ENCODE data around the gene CCNYL1. TPM values are rescaled to one million over a fixed set of nuclear protein-coding genes. Genes with fewer than 3 reads are reported as not detected.

CCNYL1 gene
- total RNA-seq, 4 donors from 2014 or later = 9.4 to 15.9 (median 13.1) TPM

DNA sequence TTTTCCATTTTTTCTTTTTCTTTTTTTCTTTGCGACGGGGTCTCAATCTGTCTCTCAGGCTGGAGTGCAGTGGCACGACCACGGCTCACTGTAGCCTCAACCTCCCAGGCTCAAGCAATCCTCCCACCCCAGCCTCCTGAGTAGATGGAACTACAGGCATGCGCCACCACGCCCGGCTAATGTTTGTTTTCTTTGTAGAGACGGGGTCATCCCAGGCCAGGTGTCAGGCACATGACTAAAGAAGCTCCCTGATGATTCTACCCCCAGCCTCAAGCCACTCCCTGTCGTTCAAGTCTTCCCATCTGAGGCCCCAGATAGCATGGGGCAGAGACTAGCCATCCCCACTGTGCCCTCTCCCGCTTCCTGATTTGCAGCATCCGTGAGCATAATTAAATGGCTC lies 68.1 kb downstream of the CCNYL1 start:
- no peaks in the 10 kb centered on the region for H3K9me3 ChIP-seq
- TF ChIP-seq EP300 (IDR thresholded peaks at IDR 0.05) (no peak), POLR2A (IDR thresholded peaks at IDR 0.05) (no peak)
- TF ChIP-seq, protein P1, sequence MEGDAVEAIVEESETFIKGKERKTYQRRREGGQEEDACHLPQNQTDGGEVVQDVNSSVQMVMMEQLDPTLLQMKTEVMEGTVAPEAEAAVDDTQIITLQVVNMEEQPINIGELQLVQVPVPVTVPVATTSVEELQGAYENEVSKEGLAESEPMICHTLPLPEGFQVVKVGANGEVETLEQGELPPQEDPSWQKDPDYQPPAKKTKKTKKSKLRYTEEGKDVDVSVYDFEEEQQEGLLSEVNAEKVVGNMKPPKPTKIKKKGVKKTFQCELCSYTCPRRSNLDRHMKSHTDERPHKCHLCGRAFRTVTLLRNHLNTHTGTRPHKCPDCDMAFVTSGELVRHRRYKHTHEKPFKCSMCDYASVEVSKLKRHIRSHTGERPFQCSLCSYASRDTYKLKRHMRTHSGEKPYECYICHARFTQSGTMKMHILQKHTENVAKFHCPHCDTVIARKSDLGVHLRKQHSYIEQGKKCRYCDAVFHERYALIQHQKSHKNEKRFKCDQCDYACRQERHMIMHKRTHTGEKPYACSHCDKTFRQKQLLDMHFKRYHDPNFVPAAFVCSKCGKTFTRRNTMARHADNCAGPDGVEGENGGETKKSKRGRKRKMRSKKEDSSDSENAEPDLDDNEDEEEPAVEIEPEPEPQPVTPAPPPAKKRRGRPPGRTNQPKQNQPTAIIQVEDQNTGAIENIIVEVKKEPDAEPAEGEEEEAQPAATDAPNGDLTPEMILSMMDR (IDR thresholded peaks at IDR 0.05) = no peak
- H3K27ac ChIP-seq = no peak overlapping the region
- no peak overlapping the region for H3K4me3 ChIP-seq
- no peaks in the 10 kb centered on the region for H3K4me1 ChIP-seq
- no peaks in the 10 kb centered on the region for H3K36me3 ChIP-seq
- no peak for DNase-seq (ENCODE audit: low spot score in 2 of 2)
- 80 to 85% methylated on average over 11 of the region's 11 CpGs for WGBS, 2 donors
- H3K27me3 ChIP-seq = no peaks in the 10 kb centered on the region

DNA sequence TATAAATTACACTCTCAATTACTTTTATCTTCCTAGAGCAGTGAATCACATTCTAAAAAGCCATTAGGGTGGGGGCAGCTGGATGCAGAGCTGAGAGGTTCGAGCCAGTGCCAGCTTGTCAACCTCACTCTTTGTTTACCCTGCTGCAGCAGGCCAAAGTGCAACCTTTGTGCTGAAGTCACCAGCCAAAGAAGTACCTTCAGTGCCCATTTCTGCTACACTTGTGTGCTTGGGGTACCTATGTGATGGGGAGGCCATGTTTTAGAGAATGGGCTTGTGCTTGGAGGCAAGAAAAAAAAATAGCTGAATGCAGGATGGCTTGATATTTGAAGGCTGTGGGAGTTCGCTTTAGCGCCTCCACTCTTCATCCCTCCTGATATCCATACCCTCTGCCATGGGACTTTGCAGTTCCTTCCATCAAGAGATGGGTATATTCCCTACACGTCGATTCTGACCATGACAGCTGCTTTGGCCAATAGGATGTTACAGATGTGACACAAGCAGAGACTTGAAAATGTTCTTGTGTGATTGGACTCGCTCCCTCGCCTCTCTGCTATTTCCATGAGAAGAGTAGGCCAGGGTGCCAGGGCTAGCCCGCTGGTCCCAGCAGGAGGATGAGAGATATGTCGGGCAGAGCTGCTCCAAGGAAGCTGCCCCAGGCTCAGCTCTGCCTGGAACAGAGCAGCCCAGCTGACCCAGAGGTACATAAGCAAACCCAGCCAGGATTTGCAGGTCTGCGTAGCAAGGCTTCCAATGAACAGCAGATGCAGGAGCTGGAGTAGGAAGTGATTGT lies 71.0 kb downstream of the CCNYL1 start:
- Histone ChIP-seq H3K27me3 (no peaks in the 10 kb centered on the region), H3K4me1 (no peaks in the 10 kb centered on the region), H3K27ac (no peak overlapping the region), H3K36me3 (no peaks in the 10 kb centered on the region), H3K9me3 (no peaks in the 10 kb centered on the region), H3K4me3 (no peak overlapping the region)
- no peak for TF ChIP-seq EP300 (IDR thresholded peaks at IDR 0.05)
- WGBS, 2 donors = 82 to 83% methylated on average over 10 of the region's 10 CpGs
- DNase-seq (ENCODE audit: low spot score in 2 of 2) = no peak

DNA sequence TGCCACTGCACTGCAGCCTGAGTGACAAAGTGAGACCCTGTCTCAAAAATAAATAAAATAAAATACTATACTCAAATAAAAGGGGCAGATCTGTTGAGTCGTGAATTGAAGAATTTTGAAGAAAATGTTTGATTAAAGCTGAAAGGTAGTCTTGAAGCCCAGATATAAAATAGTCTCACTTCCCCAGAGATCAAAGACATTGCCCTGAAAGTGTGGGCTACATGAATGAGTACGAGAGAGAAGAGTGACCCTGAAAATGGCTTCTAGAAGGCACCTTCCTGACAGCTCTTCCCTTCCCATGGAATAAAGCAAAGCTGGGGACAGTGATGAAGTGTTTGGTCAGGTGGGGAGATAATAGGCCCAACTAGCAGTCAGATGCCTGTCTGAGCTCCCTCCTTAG lies 72.1 kb downstream of the CCNYL1 start:
- Histone ChIP-seq H3K36me3 (no peaks in the 10 kb centered on the region), H3K9me3 (no peaks in the 10 kb centered on the region), H3K4me3 (no peak overlapping the region), H3K4me1 (no peaks in the 10 kb centered on the region), H3K27ac (no peak overlapping the region), H3K27me3 (no peaks in the 10 kb centered on the region)
- TF ChIP-seq EP300 (IDR thresholded peaks at IDR 0.05) (no peak), POLR2A (IDR thresholded peaks at IDR 0.05) (no peak)
- TF ChIP-seq, protein P1 (IDR thresholded peaks at IDR 0.05) = no peak
- WGBS, 2 donors = 80 to 86% methylated on average over 2 of the region's 2 CpGs
- no peak for DNase-seq (ENCODE audit: low spot score in 2 of 2)

DNA sequence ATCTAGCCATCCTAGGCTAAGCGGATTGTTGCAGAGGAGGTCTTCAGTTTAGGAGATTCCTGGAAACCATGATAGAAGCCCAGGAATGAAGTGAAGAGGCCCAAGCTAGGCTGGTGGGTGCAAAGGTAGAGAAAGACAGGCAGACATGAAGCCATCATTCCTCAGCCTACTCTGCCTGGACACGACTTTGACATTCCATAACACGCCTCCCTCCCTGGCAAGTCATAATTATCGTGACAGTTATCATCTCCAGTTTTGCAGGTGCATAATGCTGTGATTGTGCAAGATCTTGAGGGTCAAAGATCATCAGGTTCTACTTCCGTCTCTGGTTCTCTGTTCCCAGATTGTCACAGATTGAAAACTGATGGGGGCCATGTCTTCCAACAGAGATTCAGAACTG lies 73.5 kb downstream of the CCNYL1 start:
- Histone ChIP-seq H3K9me3 (no peaks in the 10 kb centered on the region), H3K4me3 (no peak overlapping the region), H3K36me3 (no peaks in the 10 kb centered on the region), H3K4me1 (no peaks in the 10 kb centered on the region), H3K27me3 (no peaks in the 10 kb centered on the region), H3K27ac (no peak overlapping the region)
- TF ChIP-seq EP300 (IDR thresholded peaks at IDR 0.05) = no peak
- TF ChIP-seq POLR2A (IDR thresholded peaks at IDR 0.05) = no peak
- TF ChIP-seq, protein P1 (IDR thresholded peaks at IDR 0.05) = no peak
- 78 to 86% methylated on average over 5 of the region's 5 CpGs for WGBS, 2 donors
- DNase-seq (ENCODE audit: low spot score in 2 of 2) = no peak

DNA sequence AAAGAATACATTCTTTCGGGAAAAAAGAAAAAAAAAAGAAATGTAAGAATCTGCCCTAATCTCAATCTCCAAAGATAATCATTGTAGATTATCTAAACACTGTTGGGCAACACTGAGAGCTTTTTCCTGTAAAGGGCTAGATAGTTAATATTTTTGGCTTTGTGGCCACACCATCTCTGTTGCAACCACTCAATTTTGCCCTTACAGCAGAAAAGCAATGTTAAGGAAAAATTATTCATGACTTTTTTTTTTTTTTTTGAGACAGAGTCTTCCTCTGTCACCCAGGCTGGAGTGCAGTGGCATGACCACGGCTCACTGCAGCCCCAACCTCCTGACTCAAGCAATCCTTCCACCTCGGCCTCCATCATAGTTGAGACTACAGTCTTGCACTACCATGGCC lies 75.6 kb downstream of the CCNYL1 start:
- Histone ChIP-seq H3K4me1 (no peaks in the 10 kb centered on the region), H3K36me3 (no peaks in the 10 kb centered on the region), H3K4me3 (no peak overlapping the region), H3K27me3 (no peaks in the 10 kb centered on the region), H3K27ac (no peak overlapping the region), H3K9me3 (no peaks in the 10 kb centered on the region)
- peak in 1 of 2 donors; percentile 18 for TF ChIP-seq EP300 (IDR thresholded peaks at IDR 0.05)
- TF ChIP-seq, protein P1 (IDR thresholded peaks at IDR 0.05) = no peak
- no peak for DNase-seq (ENCODE audit: low spot score in 2 of 2)
- WGBS, 2 donors = 76 to 80% methylated on average over 3 of the region's 3 CpGs

Data from tibial nerve (tissue), 4 donors.